Measurements from ENCODE around the gene AHSG.

DNA sequence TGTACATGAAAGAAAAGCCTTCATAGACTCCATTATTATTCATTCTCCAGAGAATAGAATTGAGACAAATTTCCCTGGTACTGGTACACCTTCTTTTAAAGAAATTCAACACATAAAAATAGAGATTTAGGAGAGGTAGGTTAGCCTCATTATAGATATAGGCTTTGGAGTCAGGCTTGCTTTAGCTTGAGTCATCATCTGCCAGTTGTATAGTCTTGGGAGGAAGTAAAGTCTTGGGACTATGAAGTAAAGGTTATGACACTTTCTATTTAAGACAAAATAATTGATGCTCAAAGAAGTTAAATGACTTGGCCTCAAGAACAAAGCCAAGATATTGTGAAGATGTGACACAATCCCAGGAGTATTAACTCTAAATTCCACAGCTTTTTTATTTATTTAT is 57.3 kb downstream of the AHSG start:
- TF ChIP-seq POLR2AphosphoS5 (IDR thresholded peaks at IDR 0.05) (no peak), POLR2A (IDR thresholded peaks at IDR 0.05) (no peak)
- TF ChIP-seq, protein P1, sequence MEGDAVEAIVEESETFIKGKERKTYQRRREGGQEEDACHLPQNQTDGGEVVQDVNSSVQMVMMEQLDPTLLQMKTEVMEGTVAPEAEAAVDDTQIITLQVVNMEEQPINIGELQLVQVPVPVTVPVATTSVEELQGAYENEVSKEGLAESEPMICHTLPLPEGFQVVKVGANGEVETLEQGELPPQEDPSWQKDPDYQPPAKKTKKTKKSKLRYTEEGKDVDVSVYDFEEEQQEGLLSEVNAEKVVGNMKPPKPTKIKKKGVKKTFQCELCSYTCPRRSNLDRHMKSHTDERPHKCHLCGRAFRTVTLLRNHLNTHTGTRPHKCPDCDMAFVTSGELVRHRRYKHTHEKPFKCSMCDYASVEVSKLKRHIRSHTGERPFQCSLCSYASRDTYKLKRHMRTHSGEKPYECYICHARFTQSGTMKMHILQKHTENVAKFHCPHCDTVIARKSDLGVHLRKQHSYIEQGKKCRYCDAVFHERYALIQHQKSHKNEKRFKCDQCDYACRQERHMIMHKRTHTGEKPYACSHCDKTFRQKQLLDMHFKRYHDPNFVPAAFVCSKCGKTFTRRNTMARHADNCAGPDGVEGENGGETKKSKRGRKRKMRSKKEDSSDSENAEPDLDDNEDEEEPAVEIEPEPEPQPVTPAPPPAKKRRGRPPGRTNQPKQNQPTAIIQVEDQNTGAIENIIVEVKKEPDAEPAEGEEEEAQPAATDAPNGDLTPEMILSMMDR (IDR thresholded peaks at IDR 0.05) = no peak
